K562 (cell line): Measurements from ENCODE around the gene RAB5B. TPM values are rescaled to one million over a fixed set of nuclear protein-coding genes. Genes with fewer than 3 reads are reported as not detected.
A peak's percentile ranks its signal among the peaks of the same experiment; 100 is the strongest.

Source experiments
- NR2C2 ChIP-seq, 2 experiments: fragments of 200-800 bp in 1 of 2; sonication (Bioruptor generic) in 1 of 2; sonication (generic) in 1 of 2; formaldehyde crosslinking in 1 of 2; IDR thresholded peaks; 2 replicates each; pipeline versions ENCODE4 v1.6.1 to v1.8.0; 2016 to 2022; ENCODE audit warnings: mild to moderate bottlenecking in 1 of 2, missing compliant biosample characterization in 1 of 2, missing genetic modification characterization in 1 of 2, missing genetic modification reagents in 1 of 2
- ZNF785 ChIP-seq: fragments of 250-450 bp; sonication (Bioruptor Pico); IDR thresholded peaks from 2 replicates; pipeline ENCODE4 v1.4.0; 2020; ENCODE audit warnings: mild to moderate bottlenecking
- polyA plus RNA-seq, 8 experiments: library from polyadenylated mRNA; depleted of rRNA in 4 of 8; stranded (reverse) in 5 of 8; unstranded in 3 of 8; fragments of >200 nt; fragmentation: Nextera tagmentation in 2 of 8; fragmentation: Illumina TruSeq in 1 of 8; extraction: Ambion mirVana in 2 of 8; extraction: Trizol in 1 of 8; gene quantifications; 2 replicates each; pipeline versions ENCODE4 v1.2.1 to v1.2.3, GENCODE V29; 2011 to 2014; ENCODE audit warnings: inconsistent platforms in 1 of 8, missing spikeins in 1 of 8
- total RNA-seq, 7 experiments: library from RNA; depleted of rRNA in 6 of 7; stranded (reverse); fragments of >200 nt in 6 of 7; fragmentation: Illumina TruSeq in 2 of 7; extraction: Trizol in 2 of 7; gene quantifications; 2 replicates each; pipeline versions ENCODE4 v1.2.1 to v1.2.3, GENCODE V29; 2011 to 2021; ENCODE audit warnings: low replicate concordance in 1 of 7
- TF ChIP-seq, protein P1 (sequence below), 2 experiments: fragments of 450-650 bp in 1 of 2; sonication (generic) in 1 of 2; formaldehyde crosslinking in 1 of 2; IDR thresholded peaks; 2 replicates each; pipeline versions ENCODE4 v1.7.1 to v1.9.0; 2016 to 2022; ENCODE audit warnings: inconsistent platforms in 1 of 2, mild to moderate bottlenecking in 1 of 2, missing genetic modification reagents in 1 of 2

The RAB5B gene
- total and polyA plus RNA-seq, 9 of the 15 experiments (the other 6 are each of a cell fraction or from before 2014, with no cell fraction given) = 6.8 to 73.8 (median 25.2) TPM

DNA sequence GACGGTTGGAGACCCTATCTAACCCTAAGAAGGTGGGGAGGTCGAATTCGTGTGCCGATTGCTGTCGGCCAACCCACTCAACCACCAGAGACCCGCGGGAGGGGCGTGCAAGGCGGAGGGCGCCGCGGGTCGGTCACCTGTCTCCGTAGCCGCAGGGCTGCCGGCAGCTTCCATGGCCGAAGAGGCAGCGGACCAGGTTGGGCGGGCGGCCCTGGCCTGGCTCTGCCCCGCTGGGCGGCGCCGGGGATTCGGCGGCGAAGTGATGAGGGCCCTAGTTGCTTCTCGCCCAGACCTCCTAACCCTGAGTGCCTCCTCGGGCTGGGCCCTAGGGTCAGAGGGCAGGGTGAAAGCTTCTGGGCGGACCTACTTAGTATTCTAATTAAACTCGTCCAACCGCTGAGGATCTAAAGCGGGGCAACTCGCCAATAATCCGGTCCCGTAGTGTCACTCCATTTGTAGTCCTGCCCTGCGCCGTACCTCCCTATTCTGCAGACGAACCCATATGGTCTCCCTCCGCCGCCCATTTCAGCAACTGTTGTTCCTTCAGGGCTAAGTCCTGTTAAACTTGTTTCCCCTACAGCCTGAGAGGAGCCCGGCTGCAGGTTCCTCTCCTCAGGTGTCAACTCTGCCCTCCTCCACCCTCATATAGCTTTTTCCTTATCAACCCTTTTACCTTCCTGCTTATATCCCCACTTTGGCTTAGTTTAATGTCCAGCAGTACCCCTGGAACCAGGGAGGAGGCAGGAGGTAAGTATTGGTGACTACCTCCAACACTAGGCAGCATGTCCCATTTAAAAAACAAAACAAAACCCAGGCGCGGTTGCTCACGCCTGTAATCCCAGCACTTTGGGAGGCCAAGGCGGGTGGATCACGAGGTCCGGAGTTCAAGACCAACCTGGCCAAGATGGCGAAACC is 46.0 kb upstream of the RAB5B start, which contains the start of gene PYM1 (continued):
- TF ChIP-seq, protein P1, sequence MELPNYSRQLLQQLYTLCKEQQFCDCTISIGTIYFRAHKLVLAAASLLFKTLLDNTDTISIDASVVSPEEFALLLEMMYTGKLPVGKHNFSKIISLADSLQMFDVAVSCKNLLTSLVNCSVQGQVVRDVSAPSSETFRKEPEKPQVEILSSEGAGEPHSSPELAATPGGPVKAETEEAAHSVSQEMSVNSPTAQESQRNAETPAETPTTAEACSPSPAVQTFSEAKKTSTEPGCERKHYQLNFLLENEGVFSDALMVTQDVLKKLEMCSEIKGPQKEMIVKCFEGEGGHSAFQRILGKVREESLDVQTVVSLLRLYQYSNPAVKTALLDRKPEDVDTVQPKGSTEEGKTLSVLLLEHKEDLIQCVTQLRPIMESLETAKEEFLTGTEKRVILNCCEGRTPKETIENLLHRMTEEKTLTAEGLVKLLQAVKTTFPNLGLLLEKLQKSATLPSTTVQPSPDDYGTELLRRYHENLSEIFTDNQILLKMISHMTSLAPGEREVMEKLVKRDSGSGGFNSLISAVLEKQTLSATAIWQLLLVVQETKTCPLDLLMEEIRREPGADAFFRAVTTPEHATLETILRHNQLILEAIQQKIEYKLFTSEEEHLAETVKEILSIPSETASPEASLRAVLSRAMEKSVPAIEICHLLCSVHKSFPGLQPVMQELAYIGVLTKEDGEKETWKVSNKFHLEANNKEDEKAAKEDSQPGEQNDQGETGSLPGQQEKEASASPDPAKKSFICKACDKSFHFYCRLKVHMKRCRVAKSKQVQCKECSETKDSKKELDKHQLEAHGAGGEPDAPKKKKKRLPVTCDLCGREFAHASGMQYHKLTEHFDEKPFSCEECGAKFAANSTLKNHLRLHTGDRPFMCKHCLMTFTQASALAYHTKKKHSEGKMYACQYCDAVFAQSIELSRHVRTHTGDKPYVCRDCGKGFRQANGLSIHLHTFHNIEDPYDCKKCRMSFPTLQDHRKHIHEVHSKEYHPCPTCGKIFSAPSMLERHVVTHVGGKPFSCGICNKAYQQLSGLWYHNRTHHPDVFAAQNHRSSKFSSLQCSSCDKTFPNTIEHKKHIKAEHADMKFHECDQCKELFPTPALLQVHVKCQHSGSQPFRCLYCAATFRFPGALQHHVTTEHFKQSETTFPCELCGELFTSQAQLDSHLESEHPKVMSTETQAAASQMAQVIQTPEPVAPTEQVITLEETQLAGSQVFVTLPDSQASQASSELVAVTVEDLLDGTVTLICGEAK (IDR thresholded peaks at IDR 0.05) = peak; percentile 52
- TF ChIP-seq, protein P1 (CRISPR knock-in tag; IDR thresholded peaks at IDR 0.05) = no peak
- TF ChIP-seq ZNF785 (CRISPR knock-in tag) = no peak
- TF ChIP-seq NR2C2 (CRISPR knock-in tag; IDR thresholded peaks at IDR 0.05) = peak; percentile 90
- peak; percentile 98 for TF ChIP-seq NR2C2 (tag; IDR thresholded peaks at IDR 0.05)
